NCI-H748 (cell line): Measurements from ENCODE around the gene CDKN2D.
"Not testable (repeated sequence)": the region's sequence is repeated elsewhere in the genome, so short reads cannot be mapped to it uniquely, and the experiment has no call there.

Source experiments
- DNase-seq: peaks from one replicate; lab custom pipeline; 2025; ENCODE audit not compliant: unreplicated experiment; lab: John Stamatoyannopoulos, UW

The CDKN2D gene

DNA sequence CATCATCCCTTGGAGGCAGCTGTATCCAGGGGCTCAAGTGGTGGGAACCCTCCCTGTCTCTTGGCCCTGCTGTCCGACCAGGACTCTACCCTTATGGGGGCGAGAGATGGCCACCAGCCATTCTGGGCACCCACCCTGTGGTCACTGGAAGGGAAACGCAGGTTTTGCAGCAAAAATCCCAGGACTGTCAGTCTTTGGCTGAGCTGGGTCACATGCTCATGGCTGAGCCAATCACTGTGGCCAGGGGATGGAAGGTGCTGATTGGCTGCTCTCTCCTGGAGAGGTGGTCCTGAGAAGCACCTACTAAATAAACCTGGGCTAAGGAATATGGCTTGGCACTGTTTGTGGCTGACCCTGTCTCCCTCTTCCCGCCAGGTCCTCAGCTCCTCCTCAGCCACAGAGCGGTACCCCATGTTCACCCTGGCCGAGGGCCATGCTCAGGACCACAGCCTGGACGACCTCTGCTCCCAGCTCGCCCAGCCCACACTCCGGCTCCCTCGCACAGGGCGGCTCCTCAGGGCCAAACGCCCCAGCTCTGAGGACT lies 16.2 kb downstream of the CDKN2D start:
- DNase-seq: no peak

DNA sequence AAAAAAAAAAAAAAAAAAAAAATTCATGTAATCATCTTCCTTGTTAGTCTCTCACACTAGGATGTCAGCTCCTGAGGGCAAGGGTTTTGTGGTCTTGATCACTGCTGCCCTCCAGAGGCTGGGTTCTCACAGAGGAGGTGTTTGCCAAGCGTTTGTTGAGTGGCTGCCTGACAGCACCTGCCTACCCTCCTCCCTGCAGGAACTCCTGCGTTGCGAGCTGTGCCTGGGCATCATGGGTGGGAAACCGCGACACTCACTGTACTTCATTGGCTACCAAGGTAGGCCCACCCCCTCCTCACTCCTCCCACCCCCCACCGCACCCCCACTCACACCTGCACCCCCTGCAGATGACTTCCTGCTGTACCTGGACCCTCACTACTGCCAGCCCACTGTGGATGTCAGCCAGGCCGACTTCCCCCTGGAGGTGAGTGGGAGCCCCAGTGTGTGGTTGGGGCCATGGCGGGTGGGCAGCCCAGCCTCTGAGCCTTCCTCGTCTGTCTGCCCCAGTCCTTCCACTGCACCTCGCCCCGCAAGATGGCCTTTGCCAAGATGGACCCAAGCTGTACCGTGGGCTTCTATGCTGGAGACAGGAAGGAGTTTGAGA lies 17.0 kb downstream of the CDKN2D start:
- DNase-seq: peak; percentile 22

DNA sequence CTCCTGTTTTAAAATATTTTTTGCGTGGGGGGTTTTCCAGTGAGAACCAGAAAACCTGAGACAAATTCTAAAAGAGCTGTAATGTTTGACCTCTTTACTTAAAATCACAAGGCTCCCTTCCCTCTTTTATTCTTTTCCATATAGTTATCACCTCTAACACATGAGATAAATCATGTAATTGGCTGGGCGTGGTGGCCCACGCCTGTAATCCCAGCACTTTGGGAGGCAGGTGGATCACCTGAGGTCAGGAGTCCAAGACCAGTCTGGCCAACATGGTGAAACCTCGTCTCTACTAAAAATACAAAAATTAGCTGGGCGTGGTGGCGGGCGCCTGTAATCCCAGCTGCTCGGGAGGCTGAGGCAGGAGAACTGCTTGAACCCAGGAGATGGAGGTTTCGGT lies 17.8 kb downstream of the CDKN2D start:
- DNase-seq: not testable (repeated sequence)

DNA sequence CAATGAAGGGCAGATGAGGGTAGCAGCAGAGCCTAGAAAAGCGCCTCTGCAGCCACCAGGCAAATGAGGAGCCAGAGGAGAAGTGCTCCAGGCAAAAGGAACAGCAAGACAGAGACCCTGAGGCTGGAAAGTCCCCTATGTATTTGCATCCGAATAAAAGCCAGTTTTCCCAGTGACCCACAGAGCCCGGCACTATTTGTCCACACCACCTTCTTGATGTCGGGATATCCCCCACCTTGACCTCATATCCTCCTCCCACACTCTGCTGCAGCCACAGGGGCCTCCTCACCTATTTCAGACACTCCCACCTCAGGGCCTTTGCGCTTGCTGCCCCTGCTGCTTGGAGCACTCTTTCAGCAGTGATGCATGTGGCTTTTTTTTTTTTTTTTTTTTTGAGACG lies 18.4 kb downstream of the CDKN2D start:
- no peak for DNase-seq

GRCh38 chr19:10549733-10550132 lies 19.0 kb downstream of the CDKN2D start:
- DNase-seq: no peak

GRCh38 chr19:10548746-10549276 lies 20.0 kb downstream of the CDKN2D start:
- DNase-seq: no peak

DNA sequence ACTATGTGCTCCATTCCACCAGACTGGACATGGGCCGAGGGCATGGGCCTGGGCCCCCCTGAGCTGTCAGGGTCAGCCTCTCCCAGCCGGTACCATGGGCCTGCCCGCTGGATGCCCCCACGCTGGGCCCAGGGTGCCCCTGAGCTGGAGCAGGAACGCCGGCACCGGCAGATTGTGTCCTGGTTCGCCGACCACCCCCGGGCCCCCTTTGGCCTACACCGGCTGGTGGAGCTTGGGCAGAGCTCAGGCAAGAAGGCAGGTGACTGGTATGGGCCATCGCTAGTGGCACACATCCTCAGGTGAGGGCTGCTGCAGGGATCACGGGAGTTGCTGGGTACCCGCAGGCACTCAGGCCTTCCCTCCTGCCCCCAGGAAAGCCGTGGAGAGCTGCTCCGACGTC lies 22.0 kb downstream of the CDKN2D start:
- no peak for DNase-seq

- no peak for DNase-seq
These were observed 24.0 kb downstream of the CDKN2D start for GRCh38 chr19:10544753-10545251.

GRCh38 chr19:10544242-10544752 lies 24.5 kb downstream of the CDKN2D start:
- DNase-seq: peak; percentile 17

GRCh38 chr19:10543420-10544241 lies 25.1 kb downstream of the CDKN2D start, which contains the start of gene ATG4D:
Gene ATG4D (plus strand): TSS chr19:10543904. CDS start chr19:10544091, 187 bp downstream.
- peak; percentile 86 for DNase-seq

- DNase-seq: no peak
These were observed 25.7 kb downstream of the CDKN2D start for GRCh38 chr19:10543059-10543419.

GRCh38 chr19:10539016-10539415 lies 29.8 kb downstream of the CDKN2D start:
- DNase-seq: not testable (repeated sequence)

DNA sequence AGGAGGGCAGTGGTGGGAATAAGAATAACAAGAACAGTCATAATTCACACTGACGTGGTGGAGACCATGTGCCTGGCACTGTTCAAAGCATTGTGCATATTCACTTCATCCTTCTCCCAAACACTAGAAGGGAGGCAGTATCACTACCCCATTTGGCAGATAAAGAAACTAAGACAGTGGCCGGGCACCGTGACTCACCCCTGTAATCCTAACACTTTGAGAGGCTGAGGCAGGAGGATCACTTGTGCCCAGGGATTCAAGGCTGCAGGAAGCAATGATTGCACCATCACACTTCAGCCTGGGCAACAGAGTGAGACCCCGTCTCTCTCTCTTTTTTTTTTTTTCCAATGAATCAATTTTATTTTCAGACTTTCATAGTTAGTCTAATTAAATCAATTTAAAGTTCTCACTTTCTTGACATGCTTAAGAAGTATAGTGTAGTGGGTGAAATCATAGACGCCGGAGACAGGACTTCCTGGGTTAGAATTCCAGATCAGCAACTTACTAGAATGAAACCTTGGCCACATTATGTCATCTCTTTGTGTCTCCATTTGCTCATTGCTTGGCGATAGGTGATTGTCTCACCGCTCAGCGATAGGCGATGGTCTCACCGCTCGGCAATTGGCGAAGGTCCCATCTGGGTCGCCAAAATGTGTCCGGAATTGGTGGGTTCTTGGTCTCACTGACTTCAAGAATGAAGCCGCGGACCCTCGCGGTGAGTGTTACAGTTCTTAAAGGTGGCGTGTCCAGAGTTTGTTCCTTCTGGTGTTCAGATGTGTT lies 30.4 kb downstream of the CDKN2D start:
- DNase-seq: no peak

GRCh38 chr19:10537668-10538067 lies 31.1 kb downstream of the CDKN2D start:
- no peak for DNase-seq

DNA sequence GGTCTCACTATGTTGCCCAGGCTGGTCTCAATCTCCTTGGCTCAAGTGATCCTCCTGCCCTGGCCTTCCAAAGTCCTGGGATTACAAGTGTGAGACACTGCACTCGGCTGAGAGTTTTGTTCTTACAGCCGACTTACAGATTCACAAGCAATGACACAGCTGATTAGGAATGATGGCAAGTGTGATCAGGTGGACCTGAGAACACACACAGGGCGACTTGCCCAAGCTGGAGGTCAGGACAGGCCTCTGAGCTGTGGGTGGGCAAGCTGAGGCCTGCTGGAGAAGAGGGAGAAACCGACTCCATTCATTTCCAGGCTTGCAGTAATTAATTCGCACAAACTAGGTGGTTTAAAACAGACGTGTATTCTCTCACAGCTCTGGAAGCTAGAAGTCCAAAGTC lies 33.2 kb downstream of the CDKN2D start:
- no peak for DNase-seq

- DNase-seq: no peak
These were observed 35.0 kb downstream of the CDKN2D start for GRCh38 chr19:10533646-10534386.

DNA sequence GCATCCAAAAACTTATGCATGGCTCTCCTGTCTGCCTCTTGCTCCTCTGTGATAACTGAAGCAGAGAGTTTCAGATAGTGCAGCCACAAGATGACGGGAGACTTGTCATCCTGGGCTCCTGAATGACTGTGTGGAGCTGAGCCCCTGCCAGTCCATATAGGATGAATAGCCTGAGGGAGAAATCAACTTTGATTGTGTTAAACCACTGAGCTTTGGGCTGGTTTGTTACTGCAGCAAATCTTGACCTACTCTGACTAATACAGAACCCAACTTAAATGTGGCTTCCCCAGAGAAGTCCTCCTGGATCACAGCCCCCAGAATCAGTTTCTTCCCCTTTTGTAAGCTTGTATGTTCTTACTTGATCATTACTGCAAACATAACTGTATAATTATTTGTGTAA lies 36.3 kb downstream of the CDKN2D start:
- no peak for DNase-seq

GRCh38 chr19:10526887-10527286 lies 41.9 kb downstream of the CDKN2D start:
- not testable (repeated sequence) for DNase-seq

- no peak for DNase-seq
These were observed 43.1 kb downstream of the CDKN2D start for GRCh38 chr19:10525636-10526035.

DNA sequence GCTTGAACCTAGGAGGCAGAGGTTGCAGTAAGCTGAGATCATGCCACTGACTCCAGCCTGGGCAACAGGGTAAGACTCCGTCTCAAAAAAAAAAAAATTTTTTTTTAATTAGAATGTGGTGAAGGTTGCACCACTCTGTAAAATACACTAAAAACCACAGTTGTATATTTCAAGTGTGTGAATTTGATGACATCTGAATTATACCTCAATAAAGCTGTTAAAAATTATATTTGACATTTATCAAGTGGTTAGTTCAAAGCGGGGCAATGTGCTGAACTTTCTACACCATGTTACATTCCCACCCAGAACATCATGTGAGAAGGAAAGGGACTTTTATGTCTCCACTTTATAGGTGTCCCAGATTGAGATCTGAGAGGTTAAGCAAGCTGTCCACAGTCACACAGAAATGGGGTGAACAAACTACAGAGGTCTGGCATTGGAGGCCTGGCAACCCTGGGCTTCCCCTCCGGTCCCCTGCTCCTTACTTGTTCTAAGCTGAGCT lies 45.6 kb downstream of the CDKN2D start:
- DNase-seq: no peak
